K562 (cell line): ENCODE data around the gene CHPF2. TPM values are rescaled to one million over a fixed set of nuclear protein-coding genes. Genes with fewer than 3 reads are reported as not detected.

Experiments
- ATAC-seq: fragments of 200-7000 bp; cut with Tn5 transposase; 3 replicates; pipeline ENCODE4 v1.9.1; 2020; ENCODE audit warnings: moderate library complexity
- BruUV-seq: library from RNA; stranded (reverse); fragments of 400-500 nt; replicated peaks from 2 replicates; lab custom pipeline; 2021; lab: Mats Ljungman, UMichigan
- CTCF ChIA-PET: fragments of 300-600 bp; formaldehyde crosslinking; extraction: SDS; loops from one replicate; lab custom pipeline; 2021; ENCODE audit warnings: low intra/inter-chr PET ratio; lab: Yijun Ruan, JAX
- POLR2A ChIA-PET: fragments of 300-600, 350-650 bp; sonication (Branson Sonifier 250); formaldehyde crosslinking; extraction: SDS; loops from one replicate; lab custom pipeline; 2021; ENCODE audit warnings: antibody characterized with exemption, inconsistent platforms; lab: Yijun Ruan, JAX
- DNase-seq, 4 experiments: peaks; one replicate each; pipeline versions ENCODE4 v3.0.0 to v3.0.0-alpha.2; 2011 to 2018; ENCODE audit warnings: low spot score in 3 of 4, mixed read lengths in 3 of 4; ENCODE audit errors: extremely low read depth in 1 of 4
- FAIRE-seq: peaks from 2 replicates; lab custom pipeline; 2011; peaks lifted over from hg19 to GRCh38; lab: Jason Lieb, UNC
- H2AFZ ChIP-seq: 2 replicates; pipeline ENCODE4 v1.6.0; 2011; ENCODE audit warnings: low read depth, low read length, control low read depth, inconsistent platforms
- H3K27ac ChIP-seq: fragments of 200-600 bp; 3 replicates; pipeline ENCODE4 v1.8.0; 2011; ENCODE audit warnings: low read depth, mild to moderate bottlenecking, control low read depth, inconsistent platforms, low read length, moderate library complexity, mixed read lengths; ENCODE audit errors: extremely low read depth
- H3K27me3 ChIP-seq, 2 experiments: fragments of 300-600 bp in 1 of 2; 2 replicates in 1 of 2; 3 replicates in 1 of 2; pipeline versions ENCODE4 v1.6.0 to v1.8.0; 2011; ENCODE audit warnings: inconsistent platforms in 2 of 2, low read length in 2 of 2, mild to moderate bottlenecking in 1 of 2, mixed read lengths in 1 of 2, moderate library complexity in 1 of 2; ENCODE audit not compliant: control insufficient read depth in 2 of 2, insufficient read depth in 2 of 2
- H3K36me3 ChIP-seq: fragments of 300-600 bp; 3 replicates; pipeline ENCODE4 v1.8.0; 2011; ENCODE audit warnings: mild to moderate bottlenecking, low read length, inconsistent platforms; ENCODE audit not compliant: control insufficient read depth, insufficient read depth
- H3K4me1 ChIP-seq, 2 experiments: fragments of 200-600 bp in 1 of 2; replicated peaks in 1 of 2; 2 replicates in 1 of 2; 3 replicates in 1 of 2; pipeline versions ENCODE4 v1.5.1 to v1.8.0; 2011; ENCODE audit warnings: inconsistent platforms in 2 of 2, low read length in 2 of 2, mild to moderate bottlenecking in 1 of 2, mixed read lengths in 1 of 2, moderate library complexity in 1 of 2; ENCODE audit not compliant: control insufficient read depth in 2 of 2, insufficient read depth in 2 of 2
- H3K4me2 ChIP-seq: 2 replicates; pipeline ENCODE4 v1.6.1; 2011; ENCODE audit warnings: low read length, control low read depth, inconsistent platforms, mixed read lengths; ENCODE audit not compliant: insufficient read depth
- H3K4me3 ChIP-seq: fragments of 200-600 bp; sonication (generic), shearing (Covaris generic); 2 replicates; pipeline ENCODE4 v1.5.1; 2016; ENCODE audit warnings: control low read depth, inconsistent platforms
- H3K79me2 ChIP-seq: fragments of 200-600 bp; 3 replicates; pipeline ENCODE4 v1.8.0; 2011; ENCODE audit warnings: low read length, inconsistent platforms; ENCODE audit not compliant: control insufficient read depth, insufficient read depth
- H3K9ac ChIP-seq, 2 experiments: 2 replicates each; pipeline versions ENCODE4 v1.6.0 to v1.6.1; 2011; ENCODE audit warnings: low read depth in 2 of 2, low read length in 2 of 2, control low read depth in 1 of 2, inconsistent platforms in 1 of 2, mild to moderate bottlenecking in 1 of 2, mixed read lengths in 1 of 2; ENCODE audit not compliant: insufficient read depth in 1 of 2
- H3K9me1 ChIP-seq: one replicate; pipeline ENCODE4 v1.6.0; 2011; ENCODE audit warnings: inconsistent platforms, mild to moderate bottlenecking, low read length, moderate library complexity; ENCODE audit not compliant: control insufficient read depth, insufficient read depth
- H3K9me3 ChIP-seq: replicated peaks from 2 replicates; pipeline ENCODE4 v1.5.1; 2011; ENCODE audit warnings: low read depth, low read length, inconsistent platforms; ENCODE audit not compliant: control insufficient read depth, insufficient read depth
- H4K20me1 ChIP-seq: replicated peaks from 2 replicates; pipeline ENCODE4 v1.6.1; 2011; ENCODE audit warnings: low read length, inconsistent platforms, mixed read lengths; ENCODE audit not compliant: control insufficient read depth, insufficient read depth
- CREM ChIP-seq: IDR thresholded peaks from 2 replicates; pipeline ENCODE4 v1.6.1; 2014; ENCODE audit warnings: antibody characterized with exemption, low read depth
- E2F5 ChIP-seq: sonication (generic); formaldehyde crosslinking; IDR thresholded peaks from 2 replicates; pipeline ENCODE4 v1.8.0; 2022; ENCODE audit warnings: mild to moderate bottlenecking, missing genetic modification reagents
- ELF4 ChIP-seq: fragments of 450-650 bp; formaldehyde crosslinking; IDR thresholded peaks from 2 replicates; pipeline ENCODE4 v1.4.0; 2022; ENCODE audit warnings: missing genetic modification characterization
- ETV5 ChIP-seq: sonication (generic); formaldehyde crosslinking; IDR thresholded peaks from 2 replicates; pipeline ENCODE4 v1.4.0; 2020; ENCODE audit warnings: low read depth, mild to moderate bottlenecking, missing genetic modification reagents
- FOXK1 ChIP-seq: sonication (generic); formaldehyde crosslinking; IDR thresholded peaks from 2 replicates; pipeline ENCODE4 v1.8.0; 2022; ENCODE audit warnings: missing genetic modification reagents, mild to moderate bottlenecking, borderline replicate concordance
- HOMEZ ChIP-seq: fragments of 250-450 bp; sonication (Bioruptor Pico); IDR thresholded peaks from 2 replicates; pipeline ENCODE4 v1.4.0; 2020; ENCODE audit warnings: mild to moderate bottlenecking, moderate library complexity
- NEUROD1 ChIP-seq: fragments of 150-350 bp; IDR thresholded peaks from 2 replicates; pipeline ENCODE4 v1.6.1; 2014; ENCODE audit warnings: borderline replicate concordance, low read length, low read depth; ENCODE audit not compliant: partially characterized antibody
- RAD21 ChIP-seq, 2 experiments: fragments of 250-450 bp in 1 of 2; fragments of 450-650 bp in 1 of 2; sonication (Bioruptor Pico) in 1 of 2; formaldehyde crosslinking in 1 of 2; IDR thresholded peaks in 1 of 2; conservative IDR thresholded peaks in 1 of 2; 2 replicates each; pipeline versions ENCODE4 v1.4.0 to v1.8.0; 2020 to 2022; ENCODE audit warnings: mild to moderate bottlenecking in 2 of 2, moderate library complexity in 1 of 2
- RBFOX2 ChIP-seq: fragments of 200-400 bp; formaldehyde crosslinking; IDR thresholded peaks from 2 replicates; pipeline ENCODE4 v1.6.1; 2017; ENCODE audit warnings: low read depth, mild to moderate bottlenecking, low read length, moderate library complexity
- SMAD2 ChIP-seq: fragments of 150-350 bp; IDR thresholded peaks from 2 replicates; pipeline ENCODE4 v1.6.1; 2014; ENCODE audit warnings: low read depth, mild to moderate bottlenecking, low read length
- SNIP1 ChIP-seq: fragments of 450-650 bp; IDR thresholded peaks from 2 replicates; pipeline ENCODE4 v1.7.1; 2017; ENCODE audit warnings: low read depth, mild to moderate bottlenecking
- TGIF2 ChIP-seq: sonication (generic); formaldehyde crosslinking; IDR thresholded peaks from 2 replicates; pipeline ENCODE4 v1.8.1; 2022; ENCODE audit warnings: mild to moderate bottlenecking, missing genetic modification reagents, moderate library complexity
- ZBTB2 ChIP-seq: fragments of 450-650 bp; IDR thresholded peaks from 2 replicates; pipeline ENCODE4 v1.6.1; 2016; ENCODE audit warnings: antibody characterized with exemption
- ZNF24 ChIP-seq: fragments of 450-650 bp; IDR thresholded peaks from 2 replicates; pipeline ENCODE4 v1.6.1; 2016
- ZNF444 ChIP-seq: fragments of 250-450 bp; sonication (Bioruptor Pico); IDR thresholded peaks from 2 replicates; pipeline ENCODE4 v1.4.0; 2020; ENCODE audit warnings: mild to moderate bottlenecking, moderate library complexity
- ZNF561 ChIP-seq: fragments of 450-650 bp; formaldehyde crosslinking; conservative IDR thresholded peaks from 2 replicates; pipeline ENCODE4 v1.4.0; 2020; ENCODE audit warnings: mild to moderate bottlenecking, moderate library complexity
- ZNF77 ChIP-seq: fragments of 250-450 bp; sonication (Bioruptor Pico); IDR thresholded peaks from 2 replicates; pipeline ENCODE4 v1.5.0; 2020
- WGBS: fragments of 100-300 bp; shearing (Covaris generic); methylation state at CpG from one replicate; pipeline ENCODE4 v1.1.6; 2016; ENCODE audit warnings: low coverage, mixed read lengths; ENCODE audit not compliant: insufficient coverage; ENCODE audit errors: missing lambda C conversion rate; 5-methylcytosine and 5-hydroxymethylcytosine counted together
- in situ Hi-C: fragments of 300-500 bp; cut with MboI; formaldehyde crosslinking; loops from 4 replicates; pipeline ENCODE4 v1.15.0; 2018; ENCODE audit warnings: inconsistent platforms, mixed read lengths
- intact Hi-C: fragments of 100-400 bp; cut with micrococcal nuclease; formaldehyde crosslinking; loops from 2 replicates; pipeline ENCODE4 v1.14.2; 2022
- polyA plus RNA-seq, 8 experiments: library from polyadenylated mRNA; depleted of rRNA in 4 of 8; stranded (reverse) in 5 of 8; unstranded in 3 of 8; fragments of >200 nt; fragmentation: Nextera tagmentation in 2 of 8; fragmentation: Illumina TruSeq in 1 of 8; extraction: Ambion mirVana in 2 of 8; extraction: Trizol in 1 of 8; gene quantifications; 2 replicates each; pipeline versions ENCODE4 v1.2.1 to v1.2.3, GENCODE V29; 2011 to 2014; ENCODE audit warnings: inconsistent platforms in 1 of 8, missing spikeins in 1 of 8
- total RNA-seq, 7 experiments: library from RNA; depleted of rRNA in 6 of 7; stranded (reverse); fragments of >200 nt in 6 of 7; fragmentation: Illumina TruSeq in 2 of 7; extraction: Trizol in 2 of 7; gene quantifications; 2 replicates each; pipeline versions ENCODE4 v1.2.1 to v1.2.3, GENCODE V29; 2011 to 2021; ENCODE audit warnings: low replicate concordance in 1 of 7

The CHPF2 gene
- total and polyA plus RNA-seq, 9 of the 15 experiments (the other 6 are each of a cell fraction or from before 2014, with no cell fraction given) = 0.08 to 32.8 (median 10.5) TPM

GRCh38 chr7:151251689-151252560 is 19.6 kb downstream of the CHPF2 start (continued):
- 0 out of 2 replicates have a peak, but pooled peaks have one; percentile 25 for TF ChIP-seq ETV5
- no peak for TF ChIP-seq ELF4 (CRISPR knock-in tag)
- 0 out of 2 replicates have a peak, but pooled peaks have one; percentile 30 for TF ChIP-seq CREM
- TF ChIP-seq ZNF24 = no peak
- no peak for TF ChIP-seq ZNF561 (CRISPR knock-in tag)
- TF ChIP-seq TGIF2 (CRISPR knock-in tag) = no peak
- TF ChIP-seq ZBTB2 = peak; percentile 51; the same call in 1 of the 2 replicates
- TF ChIP-seq, all 486 proteins: peak for 37

GRCh38 chr7:151252561-151252835 is 20.2 kb downstream of the CHPF2 start:
- 23% methylated on average over 9 of the region's 9 CpGs for WGBS
- Histone ChIP-seq H3K4me2 (no peak overlapping the region), H2AFZ (peak overlapping the region; percentile 71; the same call in 1 of the 2 replicates)

More at GRCh38 chr7:151252561-151252835, 20.2 kb downstream of the CHPF2 start:
- CTCF ChIA-PET = no interaction called here
- Histone ChIP-seq H3K9me1 (no peaks in the 10 kb centered on the region), H4K20me1 (peaks cover 26% of the 10 kb centered on the region), H3K36me3 (no peaks in the 10 kb centered on the region), H3K27ac (no peak overlapping the region), H3K79me2 (no peaks in the 10 kb centered on the region), H3K27me3 (peaks cover 55 to 74% of the 10 kb centered on the region in 2 experiments), H3K4me1 (peaks cover 21 to 48% of the 10 kb centered on the region in 2 experiments; a peak in 4 of 5 replicates), H3K9ac (no peak overlapping the region; a peak in 1 of 4 replicates), H3K9me3 (no peaks in the 10 kb centered on the region), H3K4me3 (no peak overlapping the region)
- intact Hi-C loops (no loop called here), in situ Hi-C loops (no loop called here)
- TF ChIP-seq HOMEZ (CRISPR knock-in tag) = no peak
- no peak for TF ChIP-seq RBFOX2
- no peak for TF ChIP-seq E2F5 (CRISPR knock-in tag)
- no peak for TF ChIP-seq RAD21 (CRISPR knock-in tag; conservative IDR thresholded peaks at IDR 0.05 in 1 of 2, IDR thresholded peaks at IDR 0.05 in 1 of 2)
- TF ChIP-seq NEUROD1 = no peak
- no peak for TF ChIP-seq SNIP1
- no peak for TF ChIP-seq ZNF444 (CRISPR knock-in tag)
- no peak for TF ChIP-seq ZNF77 (CRISPR knock-in tag)
- TF ChIP-seq FOXK1 (CRISPR knock-in tag) = no peak
- TF ChIP-seq SMAD2 = no peak
- ATAC-seq = no peak
- FAIRE-seq = no peak
- no peak for DNase-seq
- POLR2A ChIA-PET = interaction anchor here (0.6 to 2.3 kb wide), 5 partner anchors 10 to 885 kb away, joined by 3 to 14 read pairs (median 4); no protein-coding TSS in a partner anchor
- no TSS peak for BruUV-seq
